Stimulated activated CD4-positive, alpha-beta T cell treated with anti-CD3 and anti-CD28 coated beads, Interleukin-2, amount 100 ng/mL, for 4 hours (primary cell): ENCODE measurements around the gene SYNDIG1.

ENCODE experiments used
- DNase-seq: peaks from one replicate; pipeline ENCODE4 v3.0.0-alpha.2; 2020; ENCODE audit warnings: low read depth

Gene SYNDIG1

DNA sequence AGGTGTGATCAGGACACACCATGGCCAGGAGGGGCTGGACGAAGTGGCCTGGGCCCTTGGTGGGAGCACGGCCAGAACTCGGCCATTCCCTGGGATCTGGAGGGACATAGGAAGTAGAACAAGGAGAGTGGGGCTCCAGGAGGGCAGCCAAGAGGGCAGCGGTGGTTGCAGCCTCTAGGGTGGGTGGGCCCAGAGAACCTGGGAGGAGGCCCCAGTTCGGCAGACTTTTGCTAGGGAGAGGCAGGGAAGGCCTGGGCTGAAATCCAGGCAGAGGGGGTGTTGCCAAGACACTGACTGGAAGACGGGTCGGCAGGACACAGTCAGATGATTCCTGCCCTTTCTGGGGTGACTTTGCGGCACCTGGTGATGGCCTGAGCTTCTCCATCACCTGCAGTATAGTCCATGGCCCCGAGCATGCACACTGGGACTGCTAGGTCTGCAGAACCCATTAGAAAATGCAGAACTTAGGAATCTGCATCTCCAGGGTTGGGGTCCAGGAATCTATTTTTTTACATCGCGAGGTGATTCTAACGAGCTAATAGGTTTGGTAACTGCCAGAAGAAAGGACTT lies 224.8 kb downstream of the SYNDIG1 start:
- no peak for DNase-seq

DNA sequence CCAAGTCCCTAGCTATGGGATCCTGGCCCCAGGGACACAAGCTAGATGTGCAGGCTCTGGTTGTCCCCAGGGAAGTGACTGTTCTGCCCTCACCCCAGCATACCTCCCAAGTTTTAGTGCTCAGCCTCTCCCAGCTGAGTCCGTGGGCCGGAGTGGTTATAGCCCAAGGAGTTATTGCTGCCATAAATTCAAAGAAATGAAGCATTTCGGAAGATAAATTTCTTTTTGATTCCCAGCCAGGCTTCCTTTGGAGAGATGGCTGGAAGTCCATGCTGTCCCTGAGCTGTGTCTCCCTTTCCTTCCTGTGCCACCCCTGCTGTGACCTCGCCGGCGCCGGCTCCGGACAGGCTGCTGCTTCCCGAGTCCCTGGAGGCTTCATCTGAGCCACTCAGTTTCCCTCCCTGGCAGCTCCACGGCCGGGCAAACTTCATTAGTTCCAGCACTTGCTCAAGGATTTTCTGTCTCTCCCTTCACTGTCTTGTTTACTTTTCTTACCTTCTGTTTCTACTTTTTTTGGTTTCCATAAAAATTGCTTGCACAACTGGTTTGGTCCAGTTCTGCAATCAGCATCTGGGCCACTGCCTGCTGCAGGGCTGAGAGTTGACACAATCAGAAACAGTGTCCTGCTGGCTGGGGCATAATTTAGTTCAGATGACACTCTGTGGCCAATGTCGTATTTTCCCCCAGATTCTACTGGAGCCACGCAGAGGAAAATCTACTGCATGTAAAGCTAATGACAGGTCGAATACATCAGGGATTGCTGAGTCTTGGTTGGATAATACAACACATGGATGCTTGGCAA lies 225.5 kb downstream of the SYNDIG1 start:
- DNase-seq: no peak

DNA sequence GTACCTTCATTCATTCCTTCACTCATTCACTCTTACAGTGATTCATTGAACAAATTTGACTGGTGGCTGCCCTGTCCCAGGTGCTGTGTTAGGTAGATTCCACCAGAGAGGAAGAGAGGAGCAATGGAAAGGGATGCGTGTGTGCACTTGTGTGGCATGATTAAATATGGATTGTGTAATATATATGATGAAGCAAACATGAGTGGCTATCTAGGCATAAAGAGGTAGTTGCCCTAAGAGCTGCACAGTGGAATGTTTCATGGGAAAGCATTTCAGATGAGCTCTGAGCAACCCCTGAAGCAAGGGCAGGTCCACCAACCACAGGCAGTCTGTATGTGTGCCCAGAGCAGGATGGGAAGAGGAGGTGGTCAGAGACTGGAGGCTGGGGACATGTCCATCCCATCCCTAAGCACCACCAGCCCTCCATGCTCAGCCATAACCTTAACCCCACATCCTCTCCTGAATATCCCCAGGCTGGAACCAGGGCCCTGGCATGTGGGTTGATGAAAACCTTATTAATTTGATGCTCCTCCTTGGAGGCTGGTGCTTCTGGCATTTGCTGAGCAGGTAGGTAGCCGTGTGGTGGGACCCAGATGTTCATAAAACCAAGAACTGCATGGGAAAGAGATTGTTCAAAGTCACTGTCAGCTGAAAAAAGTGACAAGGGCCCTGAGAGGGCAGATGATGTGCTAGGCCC lies 226.2 kb downstream of the SYNDIG1 start:
- no peak for DNase-seq

DNA sequence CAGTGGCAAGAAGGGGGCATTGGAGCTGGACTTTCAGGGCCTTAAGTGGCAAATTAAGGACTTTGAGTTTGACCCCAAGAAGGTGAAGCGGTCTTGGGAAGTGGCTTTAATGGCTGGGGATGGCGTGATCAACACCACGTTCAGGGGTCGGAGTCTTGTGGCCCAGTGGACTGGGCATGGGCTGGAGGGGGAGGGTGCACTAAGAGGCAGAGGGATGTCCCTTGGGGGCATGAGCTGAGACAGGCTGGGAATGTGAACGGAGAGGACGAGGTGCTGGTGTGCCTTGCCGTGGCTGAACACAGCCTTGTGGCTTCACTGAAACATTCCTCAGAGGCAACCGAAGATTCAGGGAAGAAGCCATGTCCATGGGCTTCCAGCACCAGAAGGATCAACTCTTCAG lies 227.0 kb downstream of the SYNDIG1 start:
- no peak for DNase-seq

DNA sequence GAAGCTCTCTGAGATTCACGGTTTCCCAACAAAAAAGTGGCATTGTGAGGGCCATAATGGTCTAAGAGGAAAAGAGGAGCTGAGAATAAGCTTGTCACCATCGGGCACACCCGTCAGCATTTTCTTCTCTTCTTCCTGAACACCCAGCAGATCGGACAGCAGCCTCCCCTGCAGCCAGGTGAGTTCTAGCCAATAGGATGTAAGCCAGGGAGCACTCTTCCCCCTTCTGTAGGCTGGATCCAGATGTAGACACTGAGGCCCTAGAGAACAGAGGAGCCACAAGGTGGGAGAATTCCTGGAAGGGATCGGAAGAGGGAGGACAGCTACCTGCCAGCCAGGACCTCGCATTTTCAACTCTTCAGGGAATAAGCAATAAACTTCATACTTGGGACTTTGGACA lies 228.0 kb downstream of the SYNDIG1 start:
- DNase-seq: no peak

DNA sequence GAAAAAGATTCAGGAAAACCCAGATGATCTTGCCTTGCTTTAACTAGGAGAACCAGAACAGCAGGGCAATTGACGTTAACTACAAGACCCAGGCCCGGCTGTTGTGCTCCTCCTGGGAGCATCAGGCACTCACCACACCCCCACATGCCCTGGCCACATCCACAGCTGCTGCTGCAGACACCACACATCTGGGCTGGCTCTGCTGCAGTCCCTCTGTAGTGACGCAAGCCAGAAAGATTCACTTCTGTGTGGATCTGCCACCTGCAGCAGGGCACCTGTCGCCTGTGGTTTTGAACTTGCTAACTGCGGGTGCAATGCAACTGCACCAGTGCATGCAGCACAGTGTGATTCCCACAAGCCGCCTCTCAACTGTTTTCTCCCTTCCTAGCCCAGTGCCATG lies 228.8 kb downstream of the SYNDIG1 start:
- DNase-seq: no peak

DNA sequence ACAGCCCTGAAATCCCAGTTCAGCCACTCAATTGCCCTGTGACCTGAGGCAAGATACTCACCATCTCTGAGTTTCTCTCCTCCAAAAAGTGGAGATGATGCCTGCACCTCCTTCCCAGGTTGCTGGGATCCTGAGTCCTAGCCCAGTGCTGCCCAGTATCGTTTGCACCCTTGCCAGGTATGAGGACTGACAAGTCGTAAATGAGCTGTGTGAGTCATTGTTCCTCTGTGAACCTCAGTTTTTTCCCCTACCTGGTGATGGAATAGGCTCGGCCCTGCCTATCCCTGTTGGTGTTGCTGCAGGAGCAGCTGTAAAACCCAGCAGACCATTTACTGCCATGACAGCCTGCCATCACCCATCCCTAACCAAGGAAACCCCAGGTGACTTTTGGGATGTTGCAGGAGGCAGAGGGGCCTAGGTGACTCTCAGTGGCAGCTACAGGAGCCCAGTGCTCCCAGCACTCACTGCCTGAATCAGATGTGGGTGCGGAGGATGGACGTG lies 229.3 kb downstream of the SYNDIG1 start:
- DNase-seq: no peak

DNA sequence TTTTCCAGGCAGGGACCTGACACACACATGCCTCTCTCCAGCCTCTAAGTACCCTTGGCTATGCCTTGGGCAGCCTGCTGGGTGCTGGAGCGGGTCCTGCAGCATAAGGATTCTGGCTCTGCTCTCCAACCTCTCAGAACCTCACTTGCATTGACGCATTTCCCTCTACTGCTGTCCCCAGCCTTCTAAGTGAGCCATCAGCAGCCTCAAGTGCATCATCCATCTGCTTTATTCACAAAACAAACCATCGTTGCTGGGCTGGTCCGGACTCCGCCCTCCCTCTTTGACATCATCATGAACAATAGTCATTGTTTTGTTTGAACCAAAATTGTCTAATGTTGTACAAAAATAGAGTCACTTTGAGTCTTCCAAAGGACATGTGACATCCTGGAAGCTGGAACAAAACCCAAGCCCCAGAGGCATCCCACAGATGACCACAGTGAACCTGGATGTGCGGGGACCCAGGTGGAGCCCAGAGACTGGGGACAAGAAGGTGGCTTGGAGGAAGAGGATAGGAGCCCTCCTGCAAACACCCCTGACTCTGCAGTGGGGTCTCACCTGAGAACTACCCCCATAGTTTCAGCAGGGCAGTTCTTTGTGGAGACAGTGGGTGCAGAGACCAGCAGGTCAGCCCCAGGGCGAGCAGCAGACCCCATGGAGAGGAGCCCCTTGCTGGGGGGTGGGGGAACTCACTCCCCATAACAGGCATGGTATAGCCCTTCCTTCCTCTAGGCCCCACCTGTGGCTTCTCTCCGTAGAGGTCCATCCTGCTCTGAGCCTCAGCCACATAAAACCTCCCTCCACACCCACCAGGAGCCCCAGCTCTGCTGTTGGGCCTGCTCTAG lies 230.1 kb downstream of the SYNDIG1 start:
- DNase-seq: no peak

DNA sequence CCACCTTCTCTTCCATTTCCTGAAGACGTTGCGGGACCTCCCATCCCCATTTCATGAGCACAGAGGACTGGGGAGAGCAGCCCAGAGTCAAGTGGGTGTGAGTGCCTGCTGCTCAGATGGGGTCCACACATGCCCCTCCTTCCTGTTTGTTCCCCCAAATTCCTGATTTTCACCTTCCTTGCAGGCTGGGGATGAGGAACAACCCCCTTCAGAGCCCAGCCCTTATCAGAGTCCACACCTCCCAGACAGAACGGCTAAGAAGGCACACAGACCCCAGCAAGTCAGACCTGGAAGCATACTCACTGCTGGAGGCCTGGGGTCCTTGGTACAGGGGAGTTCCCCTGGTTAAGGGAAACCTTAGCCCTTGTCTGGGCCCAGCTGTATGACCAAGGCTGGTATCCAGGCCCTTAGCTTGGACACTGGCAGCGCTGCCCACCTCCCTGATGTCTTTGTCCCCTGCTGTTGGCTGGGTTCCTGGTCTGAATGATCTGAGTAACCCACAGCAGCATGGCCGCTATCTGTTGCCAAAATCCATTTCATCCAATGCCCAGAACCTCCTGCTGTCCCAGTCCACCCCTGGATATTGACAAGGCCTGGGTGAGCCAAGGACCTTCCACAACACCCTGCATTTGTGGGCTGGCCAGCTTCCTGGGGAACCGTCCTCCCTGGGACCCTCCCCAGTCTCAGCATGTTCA lies 230.9 kb downstream of the SYNDIG1 start:
- no peak for DNase-seq

DNA sequence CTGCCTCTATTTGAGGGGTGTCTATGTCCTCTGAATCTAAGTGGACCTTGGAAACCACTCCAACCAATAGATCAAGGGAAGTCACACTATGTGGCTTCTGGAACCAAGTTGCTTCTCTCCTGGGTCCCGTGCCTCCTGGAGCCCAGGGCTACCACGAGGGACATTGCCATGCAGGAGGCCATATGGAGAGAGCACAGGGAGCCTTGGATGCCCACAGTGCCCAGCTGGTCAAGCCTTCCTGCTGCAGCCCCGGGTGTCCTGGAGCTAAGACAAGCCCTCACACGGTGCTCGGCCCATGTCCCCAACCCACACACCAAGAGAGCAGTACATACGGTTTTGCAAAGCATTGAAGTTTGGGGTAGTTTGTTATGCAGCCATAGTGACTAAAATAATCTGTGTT lies 231.6 kb downstream of the SYNDIG1 start:
- DNase-seq: no peak

DNA sequence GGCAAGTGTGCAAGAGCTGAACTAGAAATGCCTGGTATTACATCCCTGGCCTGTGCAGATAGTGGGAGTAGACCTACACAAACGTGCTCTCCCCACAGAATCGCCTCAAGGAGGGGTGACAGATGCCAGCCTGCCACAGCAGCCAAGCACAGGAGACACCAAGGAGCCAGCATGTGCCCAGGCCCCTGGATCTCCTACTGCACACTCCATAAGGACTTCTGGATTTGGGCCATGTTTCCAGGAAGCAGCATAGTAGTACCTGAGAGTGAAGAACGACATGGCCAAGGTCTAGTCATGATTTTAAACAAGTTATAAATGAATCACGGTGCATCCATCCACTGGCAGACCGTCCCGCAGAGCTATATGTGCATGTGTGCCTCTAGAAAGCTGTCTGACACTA lies 232.2 kb downstream of the SYNDIG1 start:
- no peak for DNase-seq

DNA sequence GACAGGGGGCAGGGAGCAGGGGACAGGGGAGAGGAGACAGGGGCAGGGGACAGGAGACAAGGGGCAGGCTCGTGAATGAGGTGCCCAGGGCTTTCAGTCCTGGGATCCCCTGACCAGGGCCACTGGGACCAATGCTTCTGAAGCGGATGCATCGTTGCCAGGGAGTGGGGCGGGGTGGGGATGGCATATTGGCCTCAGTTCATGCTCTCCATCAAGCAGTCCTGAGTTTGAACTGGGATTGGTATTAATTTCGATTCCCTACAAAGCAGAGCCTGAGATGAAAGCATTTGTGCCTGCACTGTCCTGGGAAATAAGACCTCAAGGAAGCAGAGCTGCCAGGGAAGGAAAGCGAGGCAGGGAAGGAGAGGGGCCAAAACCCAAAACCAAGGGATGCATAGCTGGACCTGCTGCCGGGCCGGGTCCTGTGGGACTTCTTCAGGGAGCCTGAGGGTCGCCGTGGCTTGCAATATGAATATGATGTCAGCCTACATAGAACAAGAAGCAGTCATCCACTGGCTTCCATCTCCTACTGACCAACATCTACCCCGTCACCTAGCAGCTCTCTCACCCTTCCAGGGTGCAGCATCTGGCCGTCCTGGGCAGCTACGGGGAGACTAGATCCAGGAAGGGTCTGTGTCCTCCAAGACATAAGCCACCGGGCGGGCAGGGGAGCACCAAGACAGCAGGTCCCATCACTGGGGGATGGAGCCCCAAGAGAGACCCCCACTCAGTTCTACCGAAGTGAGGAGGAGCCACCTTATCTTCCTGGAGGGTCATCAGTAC lies 233.3 kb downstream of the SYNDIG1 start:
- DNase-seq: no peak

DNA sequence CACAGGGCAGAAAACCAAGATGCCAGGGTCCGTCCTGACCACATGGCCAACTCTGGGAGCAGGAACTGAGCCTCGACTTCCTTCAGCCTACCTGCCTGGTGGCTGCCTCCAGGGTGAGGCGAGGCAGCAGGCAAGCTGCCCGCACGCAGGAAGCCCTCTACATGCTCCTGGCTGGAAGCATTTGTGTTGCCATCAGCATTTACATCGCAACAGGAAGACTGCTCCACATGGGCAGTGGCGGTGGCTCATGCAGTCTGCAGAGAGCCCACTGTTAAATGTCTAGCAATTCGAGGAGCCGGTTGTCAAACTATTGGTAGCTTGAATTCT lies 233.8 kb downstream of the SYNDIG1 start:
- DNase-seq: no peak

DNA sequence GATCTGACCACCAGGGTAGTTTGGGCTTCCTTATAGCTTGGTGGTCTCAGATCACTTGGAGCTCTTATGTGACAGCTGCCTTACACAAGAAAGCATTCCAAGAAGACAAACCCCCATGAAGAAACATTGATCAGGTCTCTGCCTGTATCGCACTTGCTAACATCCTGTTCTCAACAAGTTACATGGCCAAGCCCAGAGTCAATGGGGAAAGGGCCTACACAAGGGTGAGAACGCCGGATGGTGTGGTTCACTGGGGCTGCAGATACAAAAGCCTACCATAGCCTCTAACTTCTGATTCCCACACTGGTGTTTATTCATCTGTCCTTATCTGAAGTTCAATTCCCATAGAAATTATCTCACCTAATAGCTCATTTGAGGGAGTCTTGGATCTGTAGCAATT lies 235.5 kb downstream of the SYNDIG1 start:
- no peak for DNase-seq

DNA sequence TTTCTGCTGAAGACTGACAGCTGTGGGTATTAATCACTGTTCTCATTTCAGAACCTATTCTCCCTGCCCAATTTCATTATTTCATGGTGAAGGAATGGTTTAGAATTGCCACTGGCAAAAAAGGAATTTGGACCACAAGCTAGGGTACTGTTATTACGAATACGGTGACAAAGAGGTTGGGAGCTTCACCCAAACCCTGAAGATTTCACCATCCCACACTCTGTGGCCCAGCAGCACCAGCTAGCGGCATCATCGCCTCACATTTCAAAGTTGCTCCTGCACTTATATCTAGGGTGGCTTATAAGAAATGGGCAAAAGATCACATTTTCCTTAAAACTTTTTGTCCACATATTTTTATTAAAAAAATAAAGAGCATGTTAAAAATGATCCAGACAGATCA lies 236.1 kb downstream of the SYNDIG1 start:
- no peak for DNase-seq

DNA sequence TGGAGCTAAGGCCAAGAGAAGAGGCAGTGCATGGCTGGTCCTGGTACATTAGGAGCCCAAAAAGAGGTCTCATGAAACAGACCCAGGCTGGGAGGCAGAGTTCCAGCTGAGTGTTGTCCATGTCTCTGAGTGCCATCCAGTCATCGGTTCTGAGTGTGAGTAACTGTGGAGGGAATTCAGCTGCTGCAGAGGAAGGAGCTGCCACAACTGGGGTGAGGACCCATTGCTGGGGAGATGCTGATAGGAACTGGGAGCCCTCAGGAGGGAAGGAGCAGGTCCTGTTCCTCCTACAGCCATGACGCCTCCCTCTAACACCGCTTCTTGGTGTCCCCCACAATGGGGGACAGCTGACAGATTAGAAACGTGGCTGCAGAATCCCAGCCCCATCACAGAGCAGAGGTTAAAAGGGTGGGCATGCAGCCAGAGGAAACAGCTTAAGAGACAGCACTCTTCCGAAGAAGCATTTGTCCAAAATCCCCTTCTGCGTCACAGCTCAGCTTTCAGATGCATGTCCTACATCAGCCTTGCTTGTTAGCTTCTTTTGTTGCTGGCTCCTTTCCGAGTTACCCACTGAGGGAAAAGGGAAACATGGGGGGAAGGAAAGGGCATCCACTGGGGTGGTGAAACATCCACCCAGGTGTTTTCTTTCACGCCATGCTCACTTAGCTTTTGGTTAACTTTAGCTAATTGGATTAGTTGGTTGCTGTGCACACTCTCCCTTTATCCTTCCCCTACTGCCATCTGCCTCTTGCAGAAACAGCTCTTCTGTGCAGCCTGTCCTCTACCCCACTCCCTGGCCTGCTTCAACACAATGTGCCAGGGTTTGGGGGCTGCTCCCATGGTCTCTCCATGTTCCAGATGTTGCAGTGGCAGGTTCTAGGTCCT lies 239.2 kb downstream of the SYNDIG1 start:
- DNase-seq: no peak
